GM21528 (cell line): Measurements from ENCODE around the gene TEX29.

ENCODE experiments used
- ATAC-seq: cut with Tn5 transposase; IDR thresholded peaks from one replicate; pipeline ENCODE4 v1.9.1; 2021; ENCODE audit warnings: mild to moderate bottlenecking, moderate library complexity; ENCODE audit not compliant: unreplicated experiment, low FRiP score

The TEX29 gene

GRCh38 chr13:111319521-111319920, 921 bp upstream of the TEX29 start:
- ATAC-seq, result no peak

- no peak for ATAC-seq
These were observed 1.8 kb downstream of the TEX29 start for GRCh38 chr13:111322001-111322915.

DNA sequence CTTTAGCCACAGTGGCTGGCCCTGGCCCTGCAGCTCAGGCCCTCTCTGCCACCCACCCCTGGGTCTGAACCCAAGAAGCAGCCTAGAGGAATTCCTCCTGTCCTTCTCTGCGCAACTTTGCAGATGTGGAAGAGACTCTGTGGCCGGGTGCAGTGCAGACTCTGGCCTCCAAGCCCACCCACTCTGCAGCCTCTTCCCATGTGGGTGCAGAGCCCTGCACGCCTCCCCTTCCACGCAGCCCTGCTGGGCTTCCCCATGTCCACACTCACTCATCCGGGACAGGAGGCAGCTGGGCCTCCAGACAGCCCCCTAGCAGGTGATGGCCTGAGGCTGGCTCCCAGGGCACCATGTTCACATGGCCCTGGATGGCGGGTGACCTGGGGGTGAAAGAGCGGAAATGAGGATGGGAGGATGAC, 2.5 kb downstream of the TEX29 start:
- no peak for ATAC-seq

DNA sequence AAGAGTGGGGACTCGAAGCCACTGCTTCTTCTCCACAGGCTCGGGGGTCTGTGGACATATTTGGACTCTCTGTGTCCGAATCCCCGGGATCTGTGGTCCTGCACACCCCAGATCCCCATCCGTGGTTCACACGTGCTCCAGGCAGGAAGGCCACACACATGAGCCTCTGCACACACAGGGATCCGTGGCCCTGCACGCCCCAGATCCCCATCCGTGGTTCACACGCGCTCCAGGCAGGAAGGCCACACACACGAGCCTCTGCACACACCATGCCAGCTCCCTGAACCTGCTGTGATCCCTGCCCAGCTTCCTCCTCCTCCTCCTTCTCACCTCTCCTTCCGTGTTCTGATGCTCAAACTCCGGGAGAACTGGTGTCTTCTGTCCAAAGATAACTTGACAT, 3.1 kb downstream of the TEX29 start:
- no peak for ATAC-seq

DNA sequence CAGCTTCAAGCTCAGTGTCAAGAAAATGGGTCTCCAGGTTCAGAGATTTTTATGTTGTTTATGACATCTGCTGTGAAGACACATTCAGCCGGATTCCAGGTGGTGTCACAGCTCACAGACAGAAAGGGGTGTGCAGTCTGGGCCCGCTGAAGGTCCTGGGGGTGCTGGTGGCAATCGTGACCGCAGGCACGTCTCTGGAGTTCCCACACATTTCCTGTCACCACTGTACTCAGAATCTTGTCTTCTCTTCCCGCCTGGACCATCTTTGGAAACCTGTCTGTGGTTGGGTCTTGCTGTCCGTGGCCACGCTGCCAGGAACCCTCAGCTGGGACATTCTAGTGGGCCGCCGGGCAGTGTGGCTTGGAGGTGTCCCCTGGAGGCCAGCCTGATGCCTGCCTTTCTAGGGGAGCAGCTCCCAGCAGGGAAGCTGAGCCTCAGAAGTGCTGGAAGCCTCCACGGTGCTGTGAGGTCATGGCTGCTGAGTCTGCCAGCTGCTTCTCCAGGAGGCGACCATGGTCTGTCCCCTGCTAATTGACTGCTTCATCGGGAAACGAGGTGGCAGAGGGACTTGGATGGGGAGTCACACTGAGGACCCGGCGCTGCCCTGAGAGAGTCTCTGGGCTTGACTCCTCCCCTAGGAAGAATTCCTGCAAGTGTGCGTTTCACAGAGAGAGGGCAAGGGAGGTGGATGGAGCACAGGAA, 3.7 kb downstream of the TEX29 start:
- no peak for ATAC-seq

- ATAC-seq, result no peak
These were observed 4.3 kb downstream of the TEX29 start for GRCh38 chr13:111324736-111325135.

- no peak for ATAC-seq
These were observed 4.9 kb downstream of the TEX29 start for GRCh38 chr13:111325146-111325890.

- no peak for ATAC-seq
These were observed 5.6 kb downstream of the TEX29 start for GRCh38 chr13:111325941-111326620.

GRCh38 chr13:111326621-111326965, 6.2 kb downstream of the TEX29 start:
- ATAC-seq, result no peak

DNA sequence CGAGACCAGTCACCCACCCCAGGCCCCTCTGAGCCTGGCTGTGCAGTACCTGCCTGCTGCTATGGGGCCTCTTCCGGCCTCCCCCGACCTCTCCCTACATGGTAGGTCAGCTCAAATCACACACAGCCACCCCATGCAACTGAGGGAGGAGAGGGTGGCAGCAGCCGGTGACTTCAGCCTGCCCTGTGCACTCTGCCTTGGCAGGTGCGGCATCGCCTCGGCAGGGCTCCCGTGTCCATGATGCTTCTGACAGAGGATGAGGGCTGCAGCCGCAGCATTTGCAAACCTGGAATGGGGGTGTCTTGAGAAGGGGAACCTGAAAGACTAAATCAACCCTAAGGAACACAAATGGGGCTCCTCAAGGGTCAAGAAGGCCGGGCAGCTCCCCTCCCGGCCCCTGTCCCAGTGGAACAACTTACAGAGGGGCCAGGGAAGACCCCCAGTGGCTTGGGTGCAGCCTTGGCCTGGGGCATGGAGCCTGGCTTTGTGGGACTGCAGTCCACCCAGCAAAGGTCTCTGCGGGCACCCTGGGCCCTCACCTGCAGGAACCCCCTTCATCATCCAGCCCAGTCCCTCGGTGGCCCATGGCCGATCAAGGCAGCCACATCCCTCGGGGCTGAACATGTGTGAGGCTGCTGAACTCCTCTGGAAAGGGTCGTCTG, 6.7 kb downstream of the TEX29 start:
- ATAC-seq, result no peak

DNA sequence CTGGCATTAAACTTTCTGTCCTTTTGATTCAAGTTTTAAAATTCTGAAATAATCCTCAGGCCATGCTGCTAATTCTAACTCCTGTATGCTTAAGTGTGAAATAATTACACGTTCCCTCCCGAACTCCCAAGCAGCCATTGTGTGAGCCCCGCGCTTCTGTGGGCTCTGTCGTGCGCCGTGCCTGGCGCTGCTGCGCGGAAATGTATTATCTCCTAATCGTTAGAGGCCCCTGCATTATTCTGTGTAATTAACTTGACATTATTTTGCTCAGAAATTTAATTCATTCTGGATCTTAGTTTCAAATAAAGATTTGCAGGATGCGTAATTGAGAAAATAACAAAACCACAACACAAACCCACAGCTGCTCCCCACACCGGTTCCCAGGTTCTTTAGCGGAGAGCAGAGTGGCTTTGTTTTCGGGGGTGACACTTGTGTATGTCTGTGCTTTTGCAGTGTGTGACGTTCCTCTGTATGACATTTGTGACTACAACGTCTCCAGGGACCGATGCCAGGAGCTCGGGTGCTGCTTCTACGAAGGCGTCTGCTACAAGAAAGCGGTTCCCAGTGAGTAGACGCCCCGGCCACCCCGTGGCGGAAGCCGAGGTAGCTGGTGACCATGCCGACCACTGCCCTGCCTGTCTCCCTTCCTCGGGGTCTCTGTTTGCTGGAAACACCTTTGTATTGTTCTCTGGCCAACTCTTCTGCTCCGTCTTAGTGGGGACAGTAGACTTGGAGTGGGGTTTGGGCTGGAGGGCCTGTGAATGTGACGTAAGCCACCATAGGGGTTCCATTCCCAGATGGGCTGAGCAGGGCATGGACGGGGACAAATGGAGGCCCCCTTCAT, 7.5 kb downstream of the TEX29 start:
- no peak for ATAC-seq

GRCh38 chr13:111328574-111329410, 8.3 kb downstream of the TEX29 start:
- ATAC-seq, result no peak

DNA sequence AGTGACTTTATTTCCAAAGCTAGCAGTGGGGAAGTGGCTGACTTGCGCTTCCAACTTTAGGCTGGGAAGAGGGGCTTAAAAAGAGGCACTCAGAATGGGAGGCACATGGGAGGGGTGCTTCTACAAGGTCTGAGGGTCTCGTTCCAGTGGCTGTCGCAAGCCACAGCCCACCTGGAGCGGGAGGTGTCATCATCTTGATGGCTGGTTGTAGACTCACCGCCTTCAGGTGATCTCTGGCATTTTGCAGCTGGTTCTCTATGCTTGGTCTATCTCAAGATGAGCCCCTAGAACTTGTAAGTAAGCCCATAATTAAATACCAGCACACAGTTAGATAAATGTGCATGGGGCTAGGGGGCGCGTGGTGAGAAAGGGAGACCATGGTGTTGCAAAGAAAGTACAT, 9.2 kb downstream of the TEX29 start:
- no peak for ATAC-seq

GRCh38 chr13:111330066-111330610, 9.7 kb downstream of the TEX29 start:
- ATAC-seq, result no peak

DNA sequence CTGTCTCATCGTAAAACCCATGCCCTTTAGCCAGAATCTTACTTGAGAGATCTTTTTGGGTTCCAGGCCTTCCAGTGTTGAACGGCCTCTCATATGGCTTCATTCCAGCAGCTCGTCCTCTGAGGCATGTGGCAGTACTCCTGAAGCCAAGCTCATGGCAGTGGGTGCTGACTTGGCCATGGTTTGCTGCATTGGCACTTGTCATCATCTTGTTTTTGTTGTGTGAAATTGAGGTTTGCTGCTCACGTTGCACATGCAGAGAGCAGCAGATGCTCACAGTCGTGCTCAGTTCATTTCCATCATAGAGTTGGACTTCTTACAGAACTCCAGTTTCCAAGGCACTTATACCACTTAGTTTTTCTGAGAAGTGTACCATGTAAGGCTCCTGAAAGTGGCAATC, 14.9 kb downstream of the TEX29 start:
- no peak for ATAC-seq

DNA sequence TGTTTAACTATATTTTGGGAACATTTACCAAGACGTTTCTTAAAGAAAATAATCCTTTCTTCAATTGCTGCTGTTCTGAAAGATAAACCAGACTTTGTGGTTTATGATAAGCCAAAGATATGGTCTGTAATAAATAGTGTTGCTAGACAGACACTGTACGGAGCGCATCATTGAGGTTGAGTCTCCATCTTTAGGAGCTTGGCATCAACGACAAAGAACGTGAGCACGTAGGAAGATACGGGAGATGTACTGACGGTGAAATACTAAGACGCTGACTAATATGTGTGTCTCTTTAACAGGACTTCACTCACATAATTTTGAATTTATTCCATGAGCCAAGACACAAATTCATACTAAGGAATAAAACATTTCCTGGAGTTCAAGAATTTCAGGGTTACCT, 16.2 kb downstream of the TEX29 start:
- no peak for ATAC-seq

DNA sequence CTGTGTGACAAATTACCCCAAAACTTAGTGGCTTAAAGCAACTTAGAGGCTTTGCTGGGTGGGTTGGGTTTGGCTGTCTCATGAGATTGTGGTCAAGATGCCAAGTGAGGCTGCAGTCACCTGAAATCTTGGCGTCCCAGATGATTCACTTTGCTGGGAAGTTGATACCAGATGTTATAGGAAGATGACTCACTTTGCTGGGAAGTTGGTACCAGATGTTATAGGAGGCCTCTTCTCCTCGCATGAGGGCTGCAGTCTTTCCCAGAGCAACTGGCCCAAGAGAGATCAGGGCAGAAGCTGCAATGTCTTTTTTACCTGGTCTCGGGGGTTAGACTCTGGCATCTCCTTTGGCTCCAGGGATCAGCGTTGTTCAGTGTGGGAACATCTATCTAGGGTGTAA, 16.8 kb downstream of the TEX29 start:
- no peak for ATAC-seq

GRCh38 chr13:111337741-111338140, 17.3 kb downstream of the TEX29 start:
- ATAC-seq, result no peak
